ENCODE results near the gene SLC16A1.
"Not testable (repeated sequence)": the region's sequence is repeated elsewhere in the genome, so short reads cannot be mapped to it uniquely, and the experiment has no call there.

Gene SLC16A1, protein sequence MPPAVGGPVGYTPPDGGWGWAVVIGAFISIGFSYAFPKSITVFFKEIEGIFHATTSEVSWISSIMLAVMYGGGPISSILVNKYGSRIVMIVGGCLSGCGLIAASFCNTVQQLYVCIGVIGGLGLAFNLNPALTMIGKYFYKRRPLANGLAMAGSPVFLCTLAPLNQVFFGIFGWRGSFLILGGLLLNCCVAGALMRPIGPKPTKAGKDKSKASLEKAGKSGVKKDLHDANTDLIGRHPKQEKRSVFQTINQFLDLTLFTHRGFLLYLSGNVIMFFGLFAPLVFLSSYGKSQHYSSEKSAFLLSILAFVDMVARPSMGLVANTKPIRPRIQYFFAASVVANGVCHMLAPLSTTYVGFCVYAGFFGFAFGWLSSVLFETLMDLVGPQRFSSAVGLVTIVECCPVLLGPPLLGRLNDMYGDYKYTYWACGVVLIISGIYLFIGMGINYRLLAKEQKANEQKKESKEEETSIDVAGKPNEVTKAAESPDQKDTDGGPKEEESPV

DNA sequence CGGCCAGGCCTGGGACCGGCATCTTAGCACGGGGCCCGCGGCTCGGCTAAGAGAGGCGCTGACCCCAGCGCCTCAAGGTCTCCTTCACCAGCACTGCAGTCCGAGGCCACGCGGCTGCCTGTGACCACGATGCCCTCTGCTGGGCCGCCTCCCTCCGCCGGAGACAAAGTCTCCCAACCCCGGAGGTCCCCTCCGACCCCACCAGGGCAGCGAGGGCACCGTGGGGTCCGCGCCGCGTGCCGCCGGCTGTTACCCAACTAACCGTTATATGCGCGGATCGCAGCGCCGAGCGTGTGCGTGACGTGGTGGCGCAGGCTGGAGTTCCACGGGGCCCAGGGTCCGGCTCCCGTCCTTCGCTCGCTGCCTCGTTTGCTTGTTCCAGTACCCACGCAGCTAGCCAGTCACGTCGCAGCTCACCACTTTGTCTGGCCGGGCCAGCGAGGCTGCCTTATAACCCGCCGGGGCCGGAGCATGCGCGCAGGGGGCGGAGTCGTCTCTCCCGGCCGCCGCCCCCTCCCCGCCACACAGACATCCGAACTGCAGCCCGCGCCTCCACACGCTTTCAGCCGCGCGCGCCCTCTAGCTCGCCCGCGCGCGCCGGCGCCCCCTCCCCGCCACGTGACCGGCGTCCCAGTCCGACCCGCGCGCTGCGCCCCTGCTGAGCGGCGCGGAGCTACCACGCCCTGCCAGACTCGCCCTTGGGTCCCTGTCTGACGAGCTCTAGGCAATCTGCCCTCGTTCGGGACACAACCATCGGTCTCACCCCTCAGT, at the start of gene SLC16A1:
Gene SLC16A1, minus strand, starts transcription at position 424 of the 771 bp plus-strand sequence. CDS start 26,888 bp downstream, outside the sequence.
- peak within 1 kb of the TSS; percentile 76 for H3K27ac ChIP-seq
- peak; percentile 54 for DNase-seq (ENCODE audit: low read depth, low spot score)

DNA sequence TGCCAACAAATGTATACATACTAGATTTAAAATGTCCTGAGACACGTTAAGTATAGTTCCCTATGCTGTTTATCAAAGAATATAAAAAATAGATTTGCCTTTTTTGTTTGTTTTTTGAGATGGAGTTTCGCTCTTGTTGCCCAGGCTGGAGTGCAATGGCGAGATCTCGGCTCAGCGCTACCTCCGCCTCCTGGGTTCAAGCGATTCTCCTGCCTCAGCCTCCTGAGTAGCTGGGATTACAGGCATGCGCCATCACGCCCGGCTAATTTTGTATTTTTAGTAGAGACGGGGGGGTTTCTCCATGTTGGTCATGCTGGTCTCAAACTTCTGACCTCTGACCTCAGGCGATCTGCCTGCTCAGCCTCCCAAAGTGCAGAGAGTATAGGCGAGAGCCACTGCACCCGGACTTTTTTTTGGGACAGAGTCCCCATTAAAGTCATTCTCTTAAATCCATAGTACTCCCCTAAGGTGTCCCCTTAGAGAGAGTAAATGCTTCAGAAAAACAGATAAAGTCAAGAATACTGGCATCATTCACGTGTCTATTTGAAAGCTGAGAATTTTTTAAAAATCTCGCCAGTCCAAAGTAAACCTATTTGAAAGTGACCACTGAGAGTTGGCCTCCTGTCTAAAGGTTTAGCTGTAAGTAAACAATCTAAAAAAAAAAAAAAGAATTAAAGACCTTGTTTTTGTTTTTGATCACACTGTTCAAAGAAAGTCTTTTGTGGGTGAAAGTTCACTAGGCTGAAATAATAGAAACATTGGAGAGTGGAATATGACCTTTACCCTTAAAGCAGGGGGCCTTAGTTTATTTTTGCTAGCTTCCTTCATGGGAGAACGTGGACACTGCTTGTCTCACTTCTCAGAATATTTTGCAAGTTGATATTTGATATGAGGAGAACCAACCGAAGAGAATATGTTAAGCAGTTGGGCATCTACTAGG, 48.0 kb upstream of the SLC16A1 start:
- DNase-seq (ENCODE audit: low read depth, low spot score), result no peak
- no peak overlapping the region for H3K27ac ChIP-seq

DNA sequence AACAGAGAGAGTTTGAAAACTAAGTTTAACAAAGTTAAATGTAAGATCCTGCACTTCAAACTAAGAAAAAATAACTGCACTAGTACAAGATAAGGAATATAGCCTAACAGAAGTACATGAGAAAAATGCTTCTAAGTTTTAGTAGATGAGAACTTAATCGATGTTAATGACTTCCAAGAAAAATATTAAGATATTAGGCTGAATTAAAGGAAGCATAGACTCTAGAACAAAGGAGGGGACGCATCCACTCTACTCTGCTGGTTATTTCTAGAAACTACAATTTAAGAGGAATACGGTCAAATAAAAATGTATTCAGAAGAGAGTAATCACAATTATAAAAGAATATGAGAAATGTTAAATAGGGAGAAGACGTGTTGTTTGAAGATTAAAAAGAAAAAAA, 46.3 kb upstream of the SLC16A1 start:
- no peak for DNase-seq (ENCODE audit: low read depth, low spot score)

DNA sequence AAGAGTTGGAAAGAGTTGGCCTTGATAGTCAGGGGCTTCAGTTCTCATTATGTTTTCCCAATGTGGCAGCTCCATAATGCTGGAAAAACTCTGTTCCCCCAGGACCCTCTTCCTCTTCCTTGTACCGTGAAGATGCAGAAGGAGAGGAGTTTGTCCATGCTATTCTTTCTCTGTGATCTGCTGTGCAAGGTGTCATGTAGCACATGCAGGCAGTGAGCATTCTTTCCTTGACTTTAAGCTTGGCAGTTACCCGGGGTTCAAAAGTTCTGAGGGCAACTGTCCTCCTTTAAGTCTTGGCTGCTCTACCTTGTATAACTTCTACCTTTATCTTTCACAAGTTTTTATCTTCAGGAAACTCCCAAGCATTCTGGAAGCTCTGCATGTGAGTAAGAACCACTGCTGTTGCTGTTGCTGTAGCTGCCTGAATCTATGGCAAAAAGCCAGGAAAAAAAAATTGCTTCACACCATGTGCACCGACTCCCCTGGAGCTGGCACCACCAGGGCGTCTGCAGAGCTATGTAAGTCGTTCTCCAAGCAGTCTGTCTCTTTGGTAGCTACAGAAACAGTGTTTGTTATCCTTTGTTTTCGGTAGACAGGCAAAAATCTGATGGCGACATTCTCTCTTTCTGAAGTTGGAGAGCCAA, 42.7 kb upstream of the SLC16A1 start:
- peak; percentile 50 for DNase-seq (ENCODE audit: low read depth, low spot score)
- H3K27ac ChIP-seq, result no peak overlapping the region

More for the DNA sequence above, 46.3 kb upstream of the SLC16A1 start:
- no peak overlapping the region for H3K27ac ChIP-seq

DNA sequence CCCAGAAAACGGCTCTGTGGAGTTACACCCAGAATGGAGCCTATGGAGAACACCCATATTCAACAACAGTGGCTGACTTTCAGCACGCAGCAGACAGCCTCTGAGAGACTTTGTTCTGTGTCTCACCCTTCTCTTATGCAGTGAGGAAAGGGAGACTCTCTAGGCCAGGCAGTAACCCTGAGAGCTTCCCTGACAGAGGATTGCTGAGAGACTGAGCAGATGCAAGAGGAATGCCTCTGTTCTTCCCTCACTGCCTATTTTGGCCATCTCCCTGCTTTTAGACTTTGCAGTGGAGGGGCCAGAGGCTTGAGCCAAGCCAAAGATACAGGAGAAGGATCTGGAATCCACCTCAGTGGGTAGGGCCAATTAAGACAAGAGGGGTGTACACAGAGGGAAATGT, 41.8 kb upstream of the SLC16A1 start:
- no peak for DNase-seq (ENCODE audit: low read depth, low spot score)
- no peak overlapping the region for H3K27ac ChIP-seq

DNA sequence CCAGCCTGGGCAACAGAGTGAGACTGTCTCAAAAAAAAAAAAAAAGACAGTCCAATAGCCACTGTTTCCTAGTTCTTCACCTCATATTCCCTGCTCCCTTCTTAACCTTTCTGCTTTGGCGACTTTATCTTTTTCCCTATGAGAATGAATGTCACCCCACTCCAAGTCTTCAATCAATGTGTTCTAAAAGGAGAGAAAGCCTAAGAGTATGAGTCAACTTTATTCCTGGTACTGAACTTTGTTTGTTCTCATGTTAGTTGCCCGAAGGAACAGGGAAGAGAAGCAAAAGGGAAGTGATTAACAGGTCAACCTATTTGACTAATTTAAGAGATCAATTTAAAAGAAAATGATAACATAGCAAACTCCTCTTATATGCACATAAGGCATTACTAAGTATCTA, 39.9 kb upstream of the SLC16A1 start:
- no peak overlapping the region for H3K27ac ChIP-seq
- peak; percentile 37 for DNase-seq (ENCODE audit: low read depth, low spot score)

DNA sequence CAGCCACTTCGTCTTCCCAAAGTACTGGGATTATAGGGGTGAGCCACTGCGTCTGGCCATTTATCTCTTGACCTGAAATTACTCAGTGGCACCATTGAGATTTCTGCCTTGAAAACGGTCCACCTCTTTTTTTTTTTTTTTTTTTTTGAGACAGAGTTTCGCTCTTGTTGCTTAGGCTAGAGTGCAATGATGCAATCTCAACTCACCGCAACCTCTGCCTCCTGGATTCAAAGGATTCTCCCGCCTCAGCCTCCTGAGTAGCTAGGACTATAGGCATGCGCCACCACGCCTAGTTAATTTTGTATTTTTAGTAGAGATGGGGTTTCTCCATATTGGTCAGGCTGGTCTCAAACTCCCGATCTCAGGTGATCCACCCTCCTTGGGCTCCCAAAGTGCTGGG, 39.0 kb upstream of the SLC16A1 start:
- not testable (repeated sequence) for DNase-seq (ENCODE audit: low read depth, low spot score); H3K27ac ChIP-seq

DNA sequence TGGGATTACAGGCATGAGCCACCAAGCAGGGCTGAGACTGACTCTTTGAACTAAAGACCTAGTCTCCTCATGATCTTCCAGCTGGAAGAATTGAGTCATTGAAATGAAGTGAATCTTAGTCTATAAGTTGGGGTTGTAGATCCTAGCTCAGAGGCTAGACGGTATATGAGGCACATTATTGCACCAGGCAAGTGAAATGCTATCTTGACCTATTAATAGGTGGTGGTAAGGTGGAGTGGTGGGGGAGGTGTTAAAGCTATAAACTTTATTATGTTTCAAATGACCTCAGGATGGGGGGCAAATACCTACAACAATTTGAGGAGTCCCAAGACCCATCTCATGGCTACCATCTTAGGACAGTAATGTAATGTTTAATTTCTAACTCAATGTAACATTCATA, 36.8 kb upstream of the SLC16A1 start:
- DNase-seq (ENCODE audit: low read depth, low spot score), result no peak
- H3K27ac ChIP-seq, result no peak overlapping the region

DNA sequence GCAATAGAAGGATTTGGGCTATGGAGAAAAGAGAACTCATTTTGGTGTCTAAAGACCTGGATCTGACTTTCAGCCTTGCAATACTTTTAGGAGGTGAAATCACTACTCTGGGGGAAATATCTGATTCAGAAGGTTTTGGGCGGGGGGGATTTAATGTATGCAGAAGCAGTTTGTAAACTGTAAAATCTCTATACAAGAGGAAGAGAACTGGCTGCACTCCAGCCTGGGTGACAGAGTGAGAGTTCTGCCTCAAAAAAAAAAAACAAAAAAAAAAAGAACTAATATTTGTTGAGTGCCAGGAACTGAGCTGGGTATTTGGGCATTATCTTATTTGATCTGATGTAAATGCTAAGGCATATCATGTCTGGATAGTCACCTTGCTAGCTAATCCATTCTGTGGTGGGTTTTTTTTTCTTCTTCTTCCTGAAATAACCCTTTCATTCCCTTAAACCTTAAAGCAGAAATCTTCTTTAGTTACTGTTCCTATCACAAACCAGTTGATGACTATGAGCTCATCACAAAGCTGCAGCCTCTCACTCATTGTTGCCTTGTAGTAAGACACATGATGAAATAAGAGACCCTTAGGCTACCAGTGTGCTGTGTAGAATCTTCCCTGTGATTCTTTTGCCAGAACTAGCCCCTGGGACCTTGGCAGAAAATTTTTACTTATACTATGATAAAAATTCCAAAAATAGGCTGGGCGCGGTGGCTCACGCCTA, 35.6 kb upstream of the SLC16A1 start:
- peak; percentile 27 for DNase-seq (ENCODE audit: low read depth, low spot score)
- H3K27ac ChIP-seq, result peak overlapping the region; percentile 14

DNA sequence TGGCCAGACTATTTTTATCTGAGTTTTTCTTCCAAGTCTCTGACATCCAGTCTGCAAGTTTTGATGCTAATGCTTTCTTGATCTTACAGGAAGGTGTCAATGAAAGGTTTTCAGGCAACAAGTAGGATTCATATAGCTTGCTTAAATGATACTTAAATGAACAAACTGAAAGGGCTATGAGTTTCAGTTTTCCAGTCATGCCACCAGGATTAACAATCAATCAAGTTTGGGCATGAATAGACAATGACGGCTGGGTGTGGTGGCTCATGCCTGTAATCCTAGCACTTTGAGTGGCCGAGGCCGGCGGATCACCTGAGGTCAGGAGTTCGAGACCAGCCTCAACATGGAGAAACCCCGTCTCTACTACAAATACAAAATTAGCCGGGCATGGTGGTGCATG, 34.3 kb upstream of the SLC16A1 start:
- H3K27ac ChIP-seq, result peak overlapping the region; percentile 79
- peak; percentile 87 for DNase-seq (ENCODE audit: low read depth, low spot score)

DNA sequence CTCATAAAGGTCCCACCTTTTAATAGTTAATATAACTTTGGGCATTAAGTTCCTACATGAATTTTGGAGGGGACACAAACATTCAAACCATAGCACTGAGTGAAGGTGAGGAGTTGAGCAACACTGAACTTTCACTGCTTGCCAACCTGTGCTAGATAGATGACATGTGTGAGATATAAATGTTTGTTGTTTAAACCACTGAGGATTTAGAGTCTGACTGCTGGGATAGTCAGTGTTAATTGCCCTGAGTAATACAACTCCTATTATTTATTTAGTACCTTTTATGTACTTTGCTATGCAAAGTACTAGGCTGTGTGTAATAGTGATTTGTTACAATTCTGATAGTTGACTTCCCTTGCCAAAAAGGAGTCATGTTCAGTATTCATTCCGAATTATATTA, 32.4 kb upstream of the SLC16A1 start:
- peak; percentile 64 for DNase-seq (ENCODE audit: low read depth, low spot score)
- peak overlapping the region; percentile 79 for H3K27ac ChIP-seq

DNA sequence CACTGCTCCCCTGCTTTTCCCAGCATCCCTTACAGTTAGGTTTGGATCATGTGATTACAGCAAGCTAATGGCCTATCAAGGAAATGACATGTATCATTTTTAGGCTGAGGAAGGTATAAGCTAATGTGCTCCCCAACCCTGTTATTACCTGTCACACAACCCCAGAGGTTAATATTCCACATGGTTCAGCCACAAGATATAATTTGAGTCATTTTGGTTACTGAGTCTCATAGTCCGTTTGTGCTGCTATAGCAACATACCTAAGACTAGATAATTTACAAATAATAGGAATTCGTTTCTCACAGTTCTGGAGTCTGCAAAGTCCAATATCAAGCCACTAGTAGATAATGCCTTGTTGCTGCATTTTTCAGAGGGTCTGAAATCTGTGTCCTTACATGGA, 29.1 kb upstream of the SLC16A1 start:
- H3K27ac ChIP-seq, result no peak overlapping the region
- no peak for DNase-seq (ENCODE audit: low read depth, low spot score)

DNA sequence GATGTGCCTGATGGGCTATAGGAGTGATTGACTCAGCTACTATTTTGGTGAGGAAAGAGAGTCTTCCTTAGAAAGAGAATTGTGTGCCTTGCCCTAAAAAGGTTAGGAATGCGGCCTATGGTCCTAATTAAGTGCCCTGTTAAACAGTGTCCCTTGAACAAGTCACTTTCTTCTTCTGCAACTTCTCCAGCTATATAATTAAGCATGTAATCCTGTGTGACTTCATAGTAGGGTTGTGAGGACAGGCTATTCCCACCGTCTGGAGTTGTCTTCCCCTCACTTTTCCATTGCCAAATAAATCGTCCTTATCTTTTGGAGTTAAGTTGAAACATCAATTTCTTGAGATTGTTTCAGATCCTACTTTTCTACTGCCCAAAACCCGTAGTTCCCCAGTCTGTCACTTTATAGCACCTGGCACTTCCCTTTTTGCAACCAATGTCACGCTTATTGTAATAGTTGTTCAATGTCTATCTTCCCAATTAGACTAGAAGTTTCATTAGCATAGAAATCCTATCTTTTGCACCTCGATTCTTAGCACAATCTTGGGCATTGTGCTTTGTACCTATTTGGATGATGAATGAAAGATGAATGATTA, 27.6 kb upstream of the SLC16A1 start:
- no peak overlapping the region for H3K27ac ChIP-seq
- DNase-seq (ENCODE audit: low read depth, low spot score), result no peak

DNA sequence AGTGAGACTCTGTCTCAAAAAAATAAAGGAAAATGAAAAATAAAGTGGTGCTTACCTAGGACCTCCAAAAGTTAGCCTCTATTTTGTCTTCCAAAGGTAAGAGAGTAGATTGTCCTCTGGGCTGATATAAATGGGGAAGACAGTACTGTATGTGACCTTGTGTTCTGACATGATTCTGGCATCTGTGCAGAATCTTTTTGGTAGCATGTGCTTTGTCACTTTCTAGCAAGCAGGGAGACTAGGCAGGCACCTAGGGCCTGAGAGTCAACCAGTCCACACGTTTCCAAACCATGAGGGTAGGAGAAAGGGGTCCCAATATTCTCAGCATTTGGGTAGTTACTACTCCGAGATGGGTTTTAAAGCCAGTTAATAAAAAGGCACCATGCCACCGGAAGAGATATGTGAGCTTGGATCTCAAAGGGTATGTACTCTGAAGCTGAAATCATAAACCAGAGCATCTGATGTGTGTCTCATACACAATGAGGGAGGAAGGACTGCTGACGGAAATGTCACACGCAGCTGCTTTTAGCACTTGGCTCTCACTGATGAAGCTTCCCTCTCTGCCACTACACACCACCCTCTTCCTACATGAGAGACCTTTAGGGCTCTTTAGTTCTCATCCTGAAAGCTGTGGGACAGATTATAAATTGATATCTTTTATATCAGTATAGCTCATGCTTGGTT, 27.0 kb upstream of the SLC16A1 start:
- no peak overlapping the region for H3K27ac ChIP-seq
- DNase-seq (ENCODE audit: low read depth, low spot score), result no peak

DNA sequence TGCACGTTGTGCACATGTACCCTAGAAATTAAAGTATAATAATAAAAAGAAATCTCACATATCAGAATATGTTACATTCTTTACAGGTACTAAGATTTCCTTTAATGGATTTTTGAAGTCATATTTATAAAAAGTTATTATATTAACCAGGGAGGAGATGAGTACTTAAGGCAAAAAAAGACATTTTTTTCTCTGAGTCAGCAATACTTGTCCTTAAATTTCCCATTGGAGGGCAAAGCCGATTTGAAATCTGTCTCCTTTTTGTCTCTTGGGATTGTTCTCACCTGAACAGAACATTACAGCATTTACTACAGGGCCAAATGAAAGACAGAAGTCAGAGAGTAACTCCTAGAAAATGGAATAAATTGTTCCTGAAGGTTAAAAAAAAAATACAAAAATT, 26.3 kb upstream of the SLC16A1 start:
- no peak for DNase-seq (ENCODE audit: low read depth, low spot score)
- no peak overlapping the region for H3K27ac ChIP-seq

DNA sequence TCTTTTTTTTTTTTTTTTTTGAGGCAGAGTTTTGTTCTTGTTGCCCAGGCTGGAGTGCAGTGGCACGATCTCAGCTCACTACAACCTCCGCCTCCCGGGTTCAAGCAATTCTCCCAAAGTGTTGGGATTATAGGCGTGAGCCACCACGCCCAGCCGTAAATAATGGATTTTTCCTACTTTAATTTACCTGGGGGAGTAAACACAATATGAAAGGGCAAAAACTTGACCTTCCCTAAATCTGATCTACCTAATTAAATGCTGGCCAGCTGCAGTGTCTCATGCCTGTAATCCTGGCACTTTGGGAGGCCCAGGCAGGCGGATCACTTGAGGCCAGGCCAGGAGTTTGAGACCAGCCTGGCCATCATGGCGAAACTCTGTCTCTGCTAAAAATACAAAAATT, 25.8 kb upstream of the SLC16A1 start:
- H3K27ac ChIP-seq; DNase-seq (ENCODE audit: low read depth, low spot score): not testable (repeated sequence)

DNA sequence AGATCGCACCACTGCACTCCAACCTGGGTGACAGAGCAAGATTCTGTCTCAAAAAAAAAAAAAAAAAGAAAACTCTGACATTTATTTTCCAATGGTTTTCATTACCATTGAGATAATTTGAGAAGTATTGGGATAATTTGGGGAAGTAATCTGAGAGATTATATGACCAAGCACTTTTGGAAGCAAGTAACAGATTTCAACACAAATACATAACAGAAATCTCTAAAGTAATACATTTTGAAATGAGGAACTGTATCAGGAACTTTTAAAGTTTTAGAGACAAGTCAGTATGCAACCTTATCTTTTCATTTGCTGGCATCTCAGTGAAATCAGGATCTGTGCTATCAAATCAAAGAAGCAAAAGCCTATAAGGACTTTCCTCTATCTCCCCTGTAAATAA, 25.4 kb upstream of the SLC16A1 start:
- no peak for DNase-seq (ENCODE audit: low read depth, low spot score)
- no peak overlapping the region for H3K27ac ChIP-seq

DNA sequence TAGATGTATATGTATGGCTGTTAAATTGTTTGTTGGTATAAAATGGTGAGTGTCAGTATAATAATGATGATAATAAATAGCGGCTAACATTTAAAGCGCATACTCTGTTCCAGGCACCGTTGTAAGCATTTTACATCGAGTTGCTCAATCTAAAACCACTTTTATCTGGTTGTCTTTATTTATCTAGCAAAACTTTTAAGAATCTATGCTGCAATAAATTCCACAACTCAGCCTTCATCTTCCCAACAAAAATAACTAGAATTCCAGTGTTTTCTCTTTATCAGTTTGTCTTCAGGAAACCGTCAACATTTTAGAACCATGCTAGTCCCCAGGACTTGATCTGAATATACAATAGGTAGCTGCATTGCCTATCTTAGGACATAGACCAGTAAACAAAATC, 19.3 kb upstream of the SLC16A1 start:
- H3K27ac ChIP-seq, result no peak overlapping the region
- DNase-seq (ENCODE audit: low read depth, low spot score), result no peak

Data from epithelial cell of prostate (primary cell).